ENCODE results near the gene PAX7. TPM values are rescaled to one million over a fixed set of nuclear protein-coding genes. Genes with fewer than 3 reads are reported as not detected.
A peak's percentile ranks its signal among the peaks of the same experiment; 100 is the strongest.

PAX7 gene
- polyA plus RNA-seq, 1 of the 3 experiments (the other 2 are of a cell fraction) = not detected

DNA sequence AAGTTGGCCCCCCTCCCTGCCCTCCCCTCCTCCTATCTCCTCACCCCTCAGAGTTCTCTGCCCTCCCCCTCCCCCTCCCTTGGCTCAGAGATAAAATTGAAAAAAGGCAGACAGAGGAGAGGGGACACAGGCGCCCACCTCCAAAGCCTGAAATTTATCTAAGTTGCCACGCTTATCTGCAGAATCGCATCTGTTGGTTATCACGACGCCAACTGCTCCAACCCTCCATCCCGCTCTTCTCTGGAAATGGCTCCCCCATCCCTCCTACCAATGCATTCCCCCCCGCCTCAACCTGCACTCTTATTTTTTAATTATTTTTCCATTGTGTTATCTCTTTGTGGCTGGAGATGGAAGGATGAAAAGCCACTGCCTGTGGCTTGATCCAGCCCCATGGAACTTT lies 138.5 kb downstream of the PAX7 start:
- CTCF ChIA-PET = interaction anchor here (0.9 kb wide), 1 partner anchor 50 kb away, joined by 3 read pairs; no protein-coding TSS in a partner anchor
- Histone ChIP-seq H3K4me3 (ENCODE audit: low read depth in 2 of 2, low read length in 1 of 2) (no peak overlapping the region), H3K4me2 (no peak overlapping the region), H2AFZ (ENCODE audit: low read depth) (no peak overlapping the region), H3K27ac (ENCODE audit: low read depth in 2 of 2, low read length in 1 of 2) (no peak overlapping the region), H3K27me3 (ENCODE audit: insufficient read depth) (no peaks in the 10 kb centered on the region; the same call in 1 of the 2 replicates), H3K79me2 (ENCODE audit: insufficient read depth) (no peaks in the 10 kb centered on the region), H4K20me1 (ENCODE audit: insufficient read depth) (no peaks in the 10 kb centered on the region), H3F3A (replicated peaks; ENCODE audit: insufficient read depth) (no peaks in the 10 kb centered on the region), H3K9me3 (no peaks in the 10 kb centered on the region), H3K36me3 (replicated peaks in 1 of 2; ENCODE audit: control insufficient read depth in 1 of 2, insufficient read depth in 2 of 2, low read length in 1 of 2) (no peaks in the 10 kb centered on the region), H3K9ac (no peak overlapping the region), H3K9me2 (no peaks in the 10 kb centered on the region), H3K4me1 (ENCODE audit: control insufficient read depth in 1 of 2, insufficient read depth in 2 of 2, low read depth in 1 of 2, low read length in 1 of 2) (peaks cover 0 to 16% of the 10 kb centered on the region in 2 experiments; a peak in 1 of 4 replicates)
- peak; percentile 57 for DNase-seq
- TF ChIP-seq GATA2 (CRISPR knock-in tag; IDR thresholded peaks at IDR 0.05) = peak; percentile 81
- TF ChIP-seq ELF1 (IDR thresholded peaks at IDR 0.05) = no peak
- peak in 1 of 2 experiments; percentile 81; a peak in 2 of 4 replicates for TF ChIP-seq EP300 (IDR thresholded peaks at IDR 0.05; ENCODE audit: borderline replicate concordance in 1 of 2, low read depth in 1 of 2, low read length in 1 of 2)
- TF ChIP-seq CHD2 (IDR thresholded peaks at IDR 0.05; ENCODE audit: low read length, partially characterized antibody) = peak; percentile 35
- POLR2A ChIA-PET = no interaction called here
- WGBS (ENCODE audit: low lambda C conversion rate) = 8% methylated on average over 7 of the region's 7 CpGs

DNA sequence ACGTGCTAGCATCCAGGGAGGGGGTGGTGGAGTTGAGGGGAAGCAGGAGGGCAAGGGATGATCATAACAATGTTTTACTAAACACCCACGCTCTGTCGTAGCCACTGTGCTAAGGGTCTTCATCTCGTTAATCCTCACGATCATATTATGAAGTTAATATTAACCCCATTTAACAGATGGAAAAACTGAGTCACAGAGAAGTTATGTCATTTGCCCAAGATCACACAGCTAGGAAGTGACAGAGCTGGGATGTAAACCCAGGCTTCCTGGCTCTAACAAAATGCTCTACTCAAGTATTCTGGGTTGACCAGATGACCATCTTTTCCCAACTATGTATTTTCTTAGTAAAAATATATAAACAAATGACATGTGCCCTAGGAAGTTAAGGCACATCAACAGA lies 140.2 kb downstream of the PAX7 start:
- ChIA-PET CTCF (interaction anchor here (1.2 to 1.3 kb wide), 2 partner anchors 13 to 173 kb away, joined by 3 to 4 read pairs; no protein-coding TSS in a partner anchor), POLR2A (no interaction called here)
- Histone ChIP-seq H4K20me1 (ENCODE audit: insufficient read depth) (no peaks in the 10 kb centered on the region), H3K9me3 (no peaks in the 10 kb centered on the region), H3K4me3 (ENCODE audit: low read depth in 2 of 2, low read length in 1 of 2) (no peak overlapping the region), H2AFZ (ENCODE audit: low read depth) (no peak overlapping the region), H3K4me1 (ENCODE audit: control insufficient read depth in 1 of 2, insufficient read depth in 2 of 2, low read depth in 1 of 2, low read length in 1 of 2) (peaks cover 0 to 13% of the 10 kb centered on the region in 2 experiments; a peak in 1 of 4 replicates), H3F3A (replicated peaks; ENCODE audit: insufficient read depth) (no peaks in the 10 kb centered on the region), H3K9ac (no peak overlapping the region), H3K9me2 (no peaks in the 10 kb centered on the region), H3K4me2 (no peak overlapping the region), H3K36me3 (replicated peaks in 1 of 2; ENCODE audit: control insufficient read depth in 1 of 2, insufficient read depth in 2 of 2, low read length in 1 of 2) (no peaks in the 10 kb centered on the region), H3K79me2 (ENCODE audit: insufficient read depth) (no peaks in the 10 kb centered on the region), H3K27ac (ENCODE audit: low read depth in 2 of 2, low read length in 1 of 2) (no peak overlapping the region), H3K27me3 (ENCODE audit: insufficient read depth) (no peaks in the 10 kb centered on the region; the same call in none of the 2 replicates)
- no peak for DNase-seq
- 22% methylated on average over 5 of the region's 5 CpGs for WGBS (ENCODE audit: low lambda C conversion rate)
- TF ChIP-seq, protein P1, sequence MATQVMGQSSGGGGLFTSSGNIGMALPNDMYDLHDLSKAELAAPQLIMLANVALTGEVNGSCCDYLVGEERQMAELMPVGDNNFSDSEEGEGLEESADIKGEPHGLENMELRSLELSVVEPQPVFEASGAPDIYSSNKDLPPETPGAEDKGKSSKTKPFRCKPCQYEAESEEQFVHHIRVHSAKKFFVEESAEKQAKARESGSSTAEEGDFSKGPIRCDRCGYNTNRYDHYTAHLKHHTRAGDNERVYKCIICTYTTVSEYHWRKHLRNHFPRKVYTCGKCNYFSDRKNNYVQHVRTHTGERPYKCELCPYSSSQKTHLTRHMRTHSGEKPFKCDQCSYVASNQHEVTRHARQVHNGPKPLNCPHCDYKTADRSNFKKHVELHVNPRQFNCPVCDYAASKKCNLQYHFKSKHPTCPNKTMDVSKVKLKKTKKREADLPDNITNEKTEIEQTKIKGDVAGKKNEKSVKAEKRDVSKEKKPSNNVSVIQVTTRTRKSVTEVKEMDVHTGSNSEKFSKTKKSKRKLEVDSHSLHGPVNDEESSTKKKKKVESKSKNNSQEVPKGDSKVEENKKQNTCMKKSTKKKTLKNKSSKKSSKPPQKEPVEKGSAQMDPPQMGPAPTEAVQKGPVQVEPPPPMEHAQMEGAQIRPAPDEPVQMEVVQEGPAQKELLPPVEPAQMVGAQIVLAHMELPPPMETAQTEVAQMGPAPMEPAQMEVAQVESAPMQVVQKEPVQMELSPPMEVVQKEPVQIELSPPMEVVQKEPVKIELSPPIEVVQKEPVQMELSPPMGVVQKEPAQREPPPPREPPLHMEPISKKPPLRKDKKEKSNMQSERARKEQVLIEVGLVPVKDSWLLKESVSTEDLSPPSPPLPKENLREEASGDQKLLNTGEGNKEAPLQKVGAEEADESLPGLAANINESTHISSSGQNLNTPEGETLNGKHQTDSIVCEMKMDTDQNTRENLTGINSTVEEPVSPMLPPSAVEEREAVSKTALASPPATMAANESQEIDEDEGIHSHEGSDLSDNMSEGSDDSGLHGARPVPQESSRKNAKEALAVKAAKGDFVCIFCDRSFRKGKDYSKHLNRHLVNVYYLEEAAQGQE (IDR thresholded peaks at IDR 0.05; ENCODE audit: low read depth, low read length) = no peak
- TF ChIP-seq EZH2phosphoT487 (IDR thresholded peaks at IDR 0.05; ENCODE audit: borderline replicate concordance, low read depth) (no peak), GATA2 (CRISPR knock-in tag; IDR thresholded peaks at IDR 0.05) (no peak), NFIC (IDR thresholded peaks at IDR 0.05; ENCODE audit: borderline replicate concordance) (no peak), ZBTB33 (IDR thresholded peaks at IDR 0.05; ENCODE audit: borderline replicate concordance, low read depth) (no peak), TEAD4 (IDR thresholded peaks at IDR 0.05; ENCODE audit: borderline replicate concordance, insufficient read depth) (no peak), RFX5 (IDR thresholded peaks at IDR 0.05; ENCODE audit: low read length) (no peak), JUND (IDR thresholded peaks at IDR 0.05) (no peak), MXI1 (IDR thresholded peaks at IDR 0.05; ENCODE audit: low read depth, low read length) (no peak), NRF1 (IDR thresholded peaks at IDR 0.05; ENCODE audit: low read depth, low read length) (no peak), RAD21 (IDR thresholded peaks at IDR 0.05; ENCODE audit: low read length) (no peak)
- TF ChIP-seq, protein P2, sequence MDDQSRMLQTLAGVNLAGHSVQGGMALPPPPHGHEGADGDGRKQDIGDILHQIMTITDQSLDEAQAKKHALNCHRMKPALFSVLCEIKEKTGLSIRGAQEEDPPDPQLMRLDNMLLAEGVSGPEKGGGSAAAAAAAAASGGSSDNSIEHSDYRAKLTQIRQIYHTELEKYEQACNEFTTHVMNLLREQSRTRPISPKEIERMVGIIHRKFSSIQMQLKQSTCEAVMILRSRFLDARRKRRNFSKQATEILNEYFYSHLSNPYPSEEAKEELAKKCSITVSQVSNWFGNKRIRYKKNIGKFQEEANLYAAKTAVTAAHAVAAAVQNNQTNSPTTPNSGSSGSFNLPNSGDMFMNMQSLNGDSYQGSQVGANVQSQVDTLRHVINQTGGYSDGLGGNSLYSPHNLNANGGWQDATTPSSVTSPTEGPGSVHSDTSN (IDR thresholded peaks at IDR 0.05) = no peak

All from SK-N-SH (cell line).